Endometrium (tissue), 2 donors: ENCODE results near the gene GZMB.
"Not testable (repeated sequence)": the region's sequence is repeated elsewhere in the genome, so short reads cannot be mapped to it uniquely, and the experiment has no call there.

Experiments used
- FAIRE-seq: peaks from 2 replicates; lab custom pipeline; 2012; peaks lifted over from hg19 to GRCh38; lab: Jason Lieb, UNC
- donor health status: control.
- donor health status: control.

GZMB gene

DNA sequence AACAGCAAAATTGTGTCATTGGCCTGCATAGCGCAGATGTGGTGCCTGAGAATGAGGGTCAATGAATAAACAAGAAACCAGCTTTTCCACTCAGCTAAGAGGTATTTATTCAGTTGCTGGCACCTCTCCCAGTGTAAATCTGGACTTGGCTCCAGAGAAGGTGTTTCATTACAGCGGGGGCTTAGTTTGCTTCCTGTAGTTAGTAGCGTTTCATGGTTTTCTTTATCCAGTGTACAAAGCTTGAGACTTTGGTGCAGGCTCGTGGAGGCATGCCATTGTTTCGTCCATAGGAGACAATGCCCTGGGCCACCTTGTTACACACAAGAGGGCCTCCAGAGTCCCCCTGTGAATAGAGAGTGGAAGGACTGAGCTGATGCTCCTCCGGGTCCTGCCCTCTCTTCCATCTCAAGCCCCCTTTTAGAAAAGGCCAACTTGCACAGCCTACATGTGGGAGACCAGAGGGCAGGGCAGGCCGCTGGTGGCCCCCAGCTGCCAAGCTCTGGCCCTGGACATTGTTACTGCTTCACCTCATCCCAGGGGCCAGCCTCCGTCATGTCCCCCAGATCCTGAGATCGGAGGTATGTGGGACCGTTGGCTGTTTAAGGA is 3.0 kb downstream of the GZMB start:
- no peak for FAIRE-seq

- no peak for FAIRE-seq
These were observed 3.7 kb downstream of the GZMB start for GRCh38 chr14:24630087-24630871.

DNA sequence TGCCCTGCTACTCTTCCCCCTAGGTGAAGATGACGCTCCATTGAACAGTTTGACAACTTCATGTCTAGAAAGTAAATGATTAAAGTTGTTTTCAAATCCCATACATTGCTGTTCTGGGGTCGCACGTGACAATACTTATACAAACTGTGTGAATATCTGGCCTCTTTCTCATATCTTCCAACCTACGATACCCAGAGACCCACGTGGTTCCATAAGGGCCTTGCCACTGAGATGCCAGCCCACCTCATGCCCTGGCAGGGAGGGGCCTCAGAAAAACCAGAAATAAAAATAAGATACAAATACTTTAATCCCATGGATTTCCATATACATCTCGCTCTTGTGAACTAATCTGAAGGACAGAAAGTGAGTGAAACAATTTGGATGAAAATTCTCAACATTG is 4.5 kb downstream of the GZMB start:
- FAIRE-seq, result no peak

- FAIRE-seq, result no peak
These were observed 20.2 kb downstream of the GZMB start for GRCh38 chr14:24613747-24614146.

DNA sequence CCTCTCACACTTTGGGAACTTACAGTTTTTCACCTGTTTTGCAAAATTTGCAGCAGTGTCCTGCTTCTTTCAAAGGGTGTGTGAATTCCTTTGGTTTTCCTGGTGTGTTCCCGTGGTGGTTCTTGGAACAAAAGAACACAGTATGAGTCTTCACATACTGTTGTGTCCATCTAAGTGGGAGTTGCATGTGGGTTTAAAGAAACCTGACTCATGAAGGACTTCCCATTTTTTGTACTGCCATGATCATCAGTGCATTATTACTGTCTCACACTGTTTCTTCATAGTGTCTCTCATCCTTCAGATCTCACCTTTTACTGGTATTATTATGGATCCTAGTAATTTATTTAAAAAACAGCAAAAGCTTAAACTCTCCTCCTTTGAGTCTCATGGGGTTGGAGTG is 20.7 kb downstream of the GZMB start:
- FAIRE-seq, result no peak

- no peak for FAIRE-seq
These were observed 21.8 kb downstream of the GZMB start for GRCh38 chr14:24612196-24612595.

DNA sequence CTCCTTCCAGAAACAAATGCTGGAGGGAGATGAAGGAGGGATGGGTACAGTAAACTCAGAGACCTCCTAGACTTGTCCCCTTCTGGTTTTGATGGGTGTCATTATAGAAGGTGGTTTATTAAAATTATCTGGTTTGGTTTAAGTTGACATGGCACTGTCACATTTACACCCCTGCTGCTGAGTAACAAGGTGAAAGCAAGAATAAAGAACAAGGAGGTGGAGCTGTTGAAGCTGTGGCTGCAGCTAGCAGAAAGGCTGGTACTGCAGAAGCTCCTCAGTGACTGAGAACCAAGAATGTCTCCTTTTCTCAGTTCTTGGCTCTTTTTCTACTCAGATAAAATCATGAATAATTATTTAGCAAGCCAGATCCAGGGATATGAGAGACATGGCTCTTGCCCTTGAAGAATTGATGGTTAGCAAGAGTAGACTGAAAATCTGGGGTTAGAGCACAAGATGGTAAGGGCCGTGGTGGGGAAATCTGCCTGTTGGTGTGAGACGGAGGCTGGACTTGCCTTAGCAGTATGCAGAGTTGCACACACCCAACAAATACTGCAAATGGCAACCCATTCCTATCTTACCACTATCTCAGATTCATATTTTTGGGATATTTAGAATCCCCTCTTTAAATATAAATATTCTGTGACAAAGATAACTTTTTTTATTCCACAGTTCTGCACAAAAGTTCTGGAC is 24.2 kb downstream of the GZMB start, which contains the start of gene GZMH:
Gene GZMH, minus strand, starts transcription at position 31 of the 690 bp plus-strand sequence. CDS start 72 bp downstream, outside the sequence.
- FAIRE-seq, result no peak

GRCh38 chr14:24607635-24608514 is 26.1 kb downstream of the GZMB start:
- no peak for FAIRE-seq

- FAIRE-seq, result no peak
These were observed 26.9 kb downstream of the GZMB start for GRCh38 chr14:24607081-24607480.

- FAIRE-seq, result no peak
These were observed 27.7 kb downstream of the GZMB start for GRCh38 chr14:24606297-24606696.

DNA sequence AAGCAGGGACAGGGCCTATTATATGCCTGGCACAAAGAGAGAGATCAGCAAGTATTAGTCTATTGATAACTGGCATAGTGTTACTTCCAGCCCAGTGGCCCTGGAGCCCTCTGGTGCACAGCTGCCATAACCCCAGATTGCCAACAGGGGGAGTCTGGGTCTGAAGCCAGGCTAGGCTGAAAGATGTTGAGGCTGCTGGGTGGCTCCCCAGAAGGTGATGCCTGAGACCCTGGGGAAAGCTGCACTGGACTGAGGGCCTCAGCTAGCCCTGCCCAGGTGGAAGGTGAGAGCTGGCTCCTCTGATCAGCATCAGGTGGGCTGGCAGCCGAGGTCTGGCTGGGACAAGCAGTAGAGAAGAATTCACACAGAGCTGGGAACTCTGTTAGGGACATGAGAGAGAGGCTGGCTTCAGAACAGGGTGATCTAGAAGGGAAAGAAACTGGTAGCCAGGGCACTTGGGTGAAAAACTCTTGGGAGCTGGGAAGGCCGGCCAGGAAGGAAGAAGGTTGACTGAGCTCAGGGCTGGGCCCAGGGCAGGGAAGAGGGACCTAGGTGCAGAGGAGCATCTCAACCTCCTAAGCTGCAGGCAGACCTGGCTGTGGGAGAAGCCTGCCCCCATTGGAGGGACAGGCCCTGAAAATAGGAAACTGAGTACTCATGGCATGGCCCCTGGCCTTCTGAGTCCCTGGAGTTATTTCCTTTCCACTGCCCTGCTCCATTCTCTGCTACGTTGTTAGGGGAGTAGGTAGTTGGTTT is 28.4 kb downstream of the GZMB start:
- FAIRE-seq, result no peak

GRCh38 chr14:24597403-24597802 is 36.6 kb downstream of the GZMB start:
- FAIRE-seq, result no peak

- FAIRE-seq, result no peak
These were observed 38.7 kb downstream of the GZMB start for GRCh38 chr14:24595073-24595808.

- FAIRE-seq, result not testable (repeated sequence)
These were observed 43.0 kb downstream of the GZMB start for GRCh38 chr14:24591004-24591403.

- FAIRE-seq, result not testable (repeated sequence)
These were observed 49.6 kb downstream of the GZMB start for GRCh38 chr14:24584402-24584801.
